Colonic mucosa (tissue), 4 donors: ENCODE measurements around the gene AKAP6. TPM values are rescaled to one million over a fixed set of nuclear protein-coding genes. Genes with fewer than 3 reads are reported as not detected.

Experiments
- DNase-seq: peaks from one replicate; pipeline ENCODE4 v3.0.0-alpha.2; 2020
- H3K27ac ChIP-seq: fragments of 200-600 bp; one replicate; pipeline ENCODE4 v1.8.0; 2021
- H3K27me3 ChIP-seq: fragments of 200-600 bp; one replicate; pipeline ENCODE4 v1.8.0; 2021
- H3K36me3 ChIP-seq: fragments of 200-600 bp; one replicate; pipeline ENCODE4 v1.8.0; 2021
- H3K4me1 ChIP-seq: fragments of 200-600 bp; one replicate; pipeline ENCODE4 v1.8.0; 2021; ENCODE audit warnings: mild to moderate bottlenecking
- H3K4me3 ChIP-seq: fragments of 200-600 bp; one replicate; pipeline ENCODE4 v1.8.0; 2021
- H3K9ac ChIP-seq, 2 donors: one replicate each; pipeline ENCODE4 v1.7.0; 2013; ENCODE audit warnings: control low read depth in 2 of 2, low read depth in 2 of 2, low read length in 2 of 2
- H3K9me3 ChIP-seq: fragments of 200-600 bp; one replicate; pipeline ENCODE4 v1.8.0; 2021
- intact Hi-C: fragments of 100-400 bp; cut with DNase I; formaldehyde crosslinking; loops from one replicate; pipeline ENCODE4 v1.14.1; 2022
- total RNA-seq, 2 donors: library from RNA; stranded (reverse); fragmentation: NEBNext Ultra II Directional in 1 of 2; extraction: Animal tissue kit (Norgen Biotek cat#: 25700) in 1 of 2; gene quantifications; one replicate each; pipeline ENCODE4 v1.2.1, GENCODE V29; 2021
- TF ChIP-seq, protein P1 (sequence below): fragments of 200-600 bp; IDR thresholded peaks from one replicate; pipeline ENCODE4 v1.8.0; 2022; ENCODE audit warnings: antibody characterized with exemption, mild to moderate bottlenecking
- donor health status: healthy.
- donor health status: DM: no; HTN: no; CAD: no.
- donor health status: DM: no; HTN: no; CAD: no.

The AKAP6 gene, protein sequence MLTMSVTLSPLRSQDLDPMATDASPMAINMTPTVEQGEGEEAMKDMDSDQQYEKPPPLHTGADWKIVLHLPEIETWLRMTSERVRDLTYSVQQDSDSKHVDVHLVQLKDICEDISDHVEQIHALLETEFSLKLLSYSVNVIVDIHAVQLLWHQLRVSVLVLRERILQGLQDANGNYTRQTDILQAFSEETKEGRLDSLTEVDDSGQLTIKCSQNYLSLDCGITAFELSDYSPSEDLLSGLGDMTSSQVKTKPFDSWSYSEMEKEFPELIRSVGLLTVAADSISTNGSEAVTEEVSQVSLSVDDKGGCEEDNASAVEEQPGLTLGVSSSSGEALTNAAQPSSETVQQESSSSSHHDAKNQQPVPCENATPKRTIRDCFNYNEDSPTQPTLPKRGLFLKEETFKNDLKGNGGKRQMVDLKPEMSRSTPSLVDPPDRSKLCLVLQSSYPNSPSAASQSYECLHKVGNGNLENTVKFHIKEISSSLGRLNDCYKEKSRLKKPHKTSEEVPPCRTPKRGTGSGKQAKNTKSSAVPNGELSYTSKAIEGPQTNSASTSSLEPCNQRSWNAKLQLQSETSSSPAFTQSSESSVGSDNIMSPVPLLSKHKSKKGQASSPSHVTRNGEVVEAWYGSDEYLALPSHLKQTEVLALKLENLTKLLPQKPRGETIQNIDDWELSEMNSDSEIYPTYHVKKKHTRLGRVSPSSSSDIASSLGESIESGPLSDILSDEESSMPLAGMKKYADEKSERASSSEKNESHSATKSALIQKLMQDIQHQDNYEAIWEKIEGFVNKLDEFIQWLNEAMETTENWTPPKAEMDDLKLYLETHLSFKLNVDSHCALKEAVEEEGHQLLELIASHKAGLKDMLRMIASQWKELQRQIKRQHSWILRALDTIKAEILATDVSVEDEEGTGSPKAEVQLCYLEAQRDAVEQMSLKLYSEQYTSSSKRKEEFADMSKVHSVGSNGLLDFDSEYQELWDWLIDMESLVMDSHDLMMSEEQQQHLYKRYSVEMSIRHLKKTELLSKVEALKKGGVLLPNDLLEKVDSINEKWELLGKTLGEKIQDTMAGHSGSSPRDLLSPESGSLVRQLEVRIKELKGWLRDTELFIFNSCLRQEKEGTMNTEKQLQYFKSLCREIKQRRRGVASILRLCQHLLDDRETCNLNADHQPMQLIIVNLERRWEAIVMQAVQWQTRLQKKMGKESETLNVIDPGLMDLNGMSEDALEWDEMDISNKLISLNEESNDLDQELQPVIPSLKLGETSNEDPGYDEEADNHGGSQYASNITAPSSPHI (N-terminal part only)
- 10 to 100 TPM in 1 of 2 donors, 1 to 10 TPM in 1; 1.3 to 10.3 TPM for total RNA-seq

DNA sequence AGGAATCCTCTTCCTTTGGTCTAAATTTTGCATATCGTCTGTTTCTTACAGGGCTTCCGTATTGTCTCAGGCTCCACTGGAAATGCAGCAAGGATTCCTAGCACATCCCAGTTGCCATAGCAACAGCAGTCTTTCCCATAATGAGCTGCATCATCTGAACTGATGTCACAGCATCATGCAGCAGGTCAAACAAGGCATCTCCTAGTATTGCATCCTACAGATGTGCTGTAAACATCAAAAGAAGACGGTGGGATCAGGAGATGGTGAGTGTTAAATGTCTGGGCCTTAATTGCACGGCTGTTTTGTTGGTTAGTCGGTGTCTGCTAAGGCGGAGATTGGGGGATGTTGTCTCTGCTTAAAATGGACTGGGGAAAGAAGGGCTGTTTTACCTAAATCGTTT is at the start of gene AKAP6:
TSS of gene AKAP6 (plus strand) at position 153 of the 400 bp plus-strand sequence. CDS start 104,196 bp downstream, outside the sequence.
- Histone ChIP-seq H3K9ac (no peak within 1 kb of the TSS), H3K4me1 (no peaks in the 10 kb centered on the region), H3K9me3 (no peaks in the 10 kb centered on the region), H3K27me3 (no peaks in the 10 kb centered on the region), H3K27ac (no peak within 1 kb of the TSS), H3K4me3 (no peak within 1 kb of the TSS), H3K36me3 (no peaks in the 10 kb centered on the region)
- TF ChIP-seq, protein P1, sequence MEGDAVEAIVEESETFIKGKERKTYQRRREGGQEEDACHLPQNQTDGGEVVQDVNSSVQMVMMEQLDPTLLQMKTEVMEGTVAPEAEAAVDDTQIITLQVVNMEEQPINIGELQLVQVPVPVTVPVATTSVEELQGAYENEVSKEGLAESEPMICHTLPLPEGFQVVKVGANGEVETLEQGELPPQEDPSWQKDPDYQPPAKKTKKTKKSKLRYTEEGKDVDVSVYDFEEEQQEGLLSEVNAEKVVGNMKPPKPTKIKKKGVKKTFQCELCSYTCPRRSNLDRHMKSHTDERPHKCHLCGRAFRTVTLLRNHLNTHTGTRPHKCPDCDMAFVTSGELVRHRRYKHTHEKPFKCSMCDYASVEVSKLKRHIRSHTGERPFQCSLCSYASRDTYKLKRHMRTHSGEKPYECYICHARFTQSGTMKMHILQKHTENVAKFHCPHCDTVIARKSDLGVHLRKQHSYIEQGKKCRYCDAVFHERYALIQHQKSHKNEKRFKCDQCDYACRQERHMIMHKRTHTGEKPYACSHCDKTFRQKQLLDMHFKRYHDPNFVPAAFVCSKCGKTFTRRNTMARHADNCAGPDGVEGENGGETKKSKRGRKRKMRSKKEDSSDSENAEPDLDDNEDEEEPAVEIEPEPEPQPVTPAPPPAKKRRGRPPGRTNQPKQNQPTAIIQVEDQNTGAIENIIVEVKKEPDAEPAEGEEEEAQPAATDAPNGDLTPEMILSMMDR = no peak
- intact Hi-C loops = no loop called here
- DNase-seq = no peak

DNA sequence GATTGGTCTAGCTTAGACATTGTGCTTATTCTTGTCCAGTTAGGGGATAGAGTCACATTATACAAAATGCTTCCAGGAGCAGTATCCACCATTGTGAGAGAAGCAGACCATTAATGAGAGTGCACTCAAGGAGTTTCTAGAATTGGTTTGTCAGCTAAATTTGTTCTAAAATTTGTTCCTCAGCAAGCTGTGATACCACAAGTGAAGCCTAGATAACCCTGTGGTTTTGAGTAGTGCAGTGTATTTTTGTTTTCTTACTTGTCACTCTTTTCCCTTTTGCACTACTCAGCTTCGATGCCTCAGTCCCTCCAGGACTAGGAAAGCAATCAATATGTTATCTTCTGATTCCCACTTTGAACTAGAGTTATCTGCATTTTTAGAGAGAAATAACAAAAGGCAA is 42.5 kb upstream of the AKAP6 start:
- Histone ChIP-seq H3K27ac (no peak overlapping the region), H3K27me3 (no peaks in the 10 kb centered on the region), H3K4me1 (no peaks in the 10 kb centered on the region), H3K4me3 (no peak overlapping the region), H3K36me3 (no peaks in the 10 kb centered on the region), H3K9ac (no peak overlapping the region), H3K9me3 (no peaks in the 10 kb centered on the region)
- DNase-seq = no peak
- intact Hi-C loops = no loop called here
- TF ChIP-seq, protein P1 = no peak

DNA sequence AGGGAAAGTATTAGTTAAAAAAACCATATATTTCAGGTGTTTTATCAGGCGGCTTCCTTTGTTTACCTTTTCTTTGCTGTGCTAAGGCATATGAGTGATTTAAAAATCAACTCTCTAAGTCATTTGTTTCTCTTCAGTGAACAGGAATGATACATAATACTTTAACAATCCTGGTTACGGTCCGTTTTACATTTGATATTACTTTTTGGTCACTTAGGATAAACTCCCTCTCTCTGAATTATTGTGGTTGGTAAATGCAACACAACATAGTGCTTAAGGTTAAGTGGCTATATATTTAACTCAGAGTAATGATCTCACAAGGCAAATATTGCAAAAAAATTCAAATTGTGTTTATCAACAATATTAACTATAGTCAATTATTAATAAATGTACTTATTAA is 32.7 kb upstream of the AKAP6 start:
- Histone ChIP-seq H3K9ac (no peak overlapping the region), H3K4me3 (no peak overlapping the region), H3K9me3 (no peaks in the 10 kb centered on the region), H3K27me3 (no peaks in the 10 kb centered on the region), H3K4me1 (no peaks in the 10 kb centered on the region), H3K27ac (no peak overlapping the region), H3K36me3 (no peaks in the 10 kb centered on the region)
- intact Hi-C loops = no loop called here
- TF ChIP-seq, protein P1 = no peak
- no peak for DNase-seq

DNA sequence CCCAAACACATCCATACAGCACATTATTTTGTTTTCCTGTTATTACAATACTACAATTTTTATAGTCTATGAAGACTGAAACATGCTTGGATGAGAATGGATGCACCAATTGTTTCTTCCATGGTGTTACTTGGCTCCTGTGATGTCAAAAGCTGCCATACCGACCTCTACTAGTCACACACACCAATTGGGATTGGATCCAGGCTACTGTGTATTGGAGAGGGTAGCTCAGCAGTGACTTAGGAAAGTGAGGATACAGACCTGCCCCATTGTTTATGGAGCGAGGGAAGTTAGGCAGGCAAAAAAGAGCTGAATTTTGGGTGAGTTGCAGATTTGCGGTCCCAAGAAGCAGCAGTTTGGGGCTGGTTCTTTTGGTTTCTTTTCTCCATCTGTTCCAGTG is 30.8 kb upstream of the AKAP6 start:
- no peaks in the 10 kb centered on the region for H3K4me1 ChIP-seq
- H3K27ac ChIP-seq = no peak overlapping the region
- TF ChIP-seq, protein P1 = no peak
- H3K9ac ChIP-seq = no peak overlapping the region
- H3K9me3 ChIP-seq = no peaks in the 10 kb centered on the region
- no peaks in the 10 kb centered on the region for H3K27me3 ChIP-seq
- DNase-seq = no peak
- intact Hi-C loops = no loop called here
- no peaks in the 10 kb centered on the region for H3K36me3 ChIP-seq
- H3K4me3 ChIP-seq = no peak overlapping the region

DNA sequence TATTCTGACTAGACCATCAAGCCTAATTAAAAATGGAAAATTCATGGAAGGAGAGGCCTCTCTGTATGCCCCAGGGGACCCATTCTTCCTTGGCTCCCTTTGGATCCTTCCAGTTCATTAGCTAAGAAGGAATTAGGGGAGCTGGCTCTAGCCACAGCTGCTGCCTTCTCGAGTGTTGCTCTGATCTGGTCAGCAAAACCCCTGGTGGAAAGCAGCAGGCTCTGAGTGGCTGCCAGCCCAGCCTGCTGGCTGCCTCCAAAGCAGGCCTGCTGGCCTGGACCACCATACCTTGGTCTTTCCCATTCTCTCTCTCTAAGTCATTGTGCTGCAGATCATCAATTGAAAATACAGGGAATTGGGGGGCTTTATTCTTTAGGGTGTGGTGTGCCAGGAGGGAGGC is 29.0 kb upstream of the AKAP6 start:
- no peaks in the 10 kb centered on the region for H3K4me1 ChIP-seq
- H3K36me3 ChIP-seq = no peaks in the 10 kb centered on the region
- no peaks in the 10 kb centered on the region for H3K27me3 ChIP-seq
- TF ChIP-seq, protein P1 = no peak
- H3K27ac ChIP-seq = no peak overlapping the region
- no peak for DNase-seq
- intact Hi-C loops = no loop called here
- H3K9ac ChIP-seq = no peak overlapping the region
- no peak overlapping the region for H3K4me3 ChIP-seq
- H3K9me3 ChIP-seq = no peaks in the 10 kb centered on the region
